T follicular helper cell (primary cell): Measurements from ENCODE around the gene FSIP2.
"Not testable (repeated sequence)": the region's sequence is repeated elsewhere in the genome, so short reads cannot be mapped to it uniquely, and the experiment has no call there.

ENCODE experiments used
- DNase-seq: peaks from one replicate; pipeline ENCODE4 v3.0.0-alpha.2; 2020; ENCODE audit warnings: low read depth

Gene FSIP2

GRCh38 chr2:185802926-185803325, 64.3 kb downstream of the FSIP2 start:
- no peak for DNase-seq

- DNase-seq: no peak
Observed at GRCh38 chr2:185806783-185807182, 68.2 kb downstream of the FSIP2 start.

- no peak for DNase-seq
Observed at GRCh38 chr2:185807351-185807750, 68.7 kb downstream of the FSIP2 start.

GRCh38 chr2:185811580-185811979, 73.0 kb downstream of the FSIP2 start:
- no peak for DNase-seq

- no peak for DNase-seq
Observed at GRCh38 chr2:185813707-185814106, 75.1 kb downstream of the FSIP2 start.

GRCh38 chr2:185817991-185818390, 79.4 kb downstream of the FSIP2 start:
- no peak for DNase-seq

GRCh38 chr2:185821467-185821866, 82.9 kb downstream of the FSIP2 start:
- no peak for DNase-seq

GRCh38 chr2:185823773-185824172, 85.2 kb downstream of the FSIP2 start:
- no peak for DNase-seq

GRCh38 chr2:185825557-185825956, 87.0 kb downstream of the FSIP2 start:
- DNase-seq: no peak

- DNase-seq: no peak
Observed at GRCh38 chr2:185828326-185828725, 89.7 kb downstream of the FSIP2 start.

GRCh38 chr2:185833864-185834263, 95.3 kb downstream of the FSIP2 start:
- no peak for DNase-seq

GRCh38 chr2:185835974-185836373, 97.4 kb downstream of the FSIP2 start:
- DNase-seq: no peak

GRCh38 chr2:185854885-185855284, 116.3 kb downstream of the FSIP2 start:
- no peak for DNase-seq

- DNase-seq: no peak
Observed at GRCh38 chr2:185857691-185858090, 119.1 kb downstream of the FSIP2 start.

- no peak for DNase-seq
Observed at GRCh38 chr2:185859506-185859905, 120.9 kb downstream of the FSIP2 start.

GRCh38 chr2:185860321-185860720, 121.7 kb downstream of the FSIP2 start:
- no peak for DNase-seq

GRCh38 chr2:185862657-185863398, 124.2 kb downstream of the FSIP2 start:
- DNase-seq: no peak

GRCh38 chr2:185864468-185865260, 126.1 kb downstream of the FSIP2 start:
- DNase-seq: not testable (repeated sequence)

GRCh38 chr2:185875136-185875931, 136.7 kb downstream of the FSIP2 start:
- DNase-seq: no peak

GRCh38 chr2:185876234-185876633, 137.6 kb downstream of the FSIP2 start:
- no peak for DNase-seq

- DNase-seq: no peak
Observed at GRCh38 chr2:185880396-185880795, 141.8 kb downstream of the FSIP2 start.
